ENCODE data around the gene PAK4. TPM values are rescaled to one million over a fixed set of nuclear protein-coding genes. Genes with fewer than 3 reads are reported as not detected.

The PAK4 gene
- total RNA-seq, 1 experiment from 2014 or later, result 1.7 TPM

DNA sequence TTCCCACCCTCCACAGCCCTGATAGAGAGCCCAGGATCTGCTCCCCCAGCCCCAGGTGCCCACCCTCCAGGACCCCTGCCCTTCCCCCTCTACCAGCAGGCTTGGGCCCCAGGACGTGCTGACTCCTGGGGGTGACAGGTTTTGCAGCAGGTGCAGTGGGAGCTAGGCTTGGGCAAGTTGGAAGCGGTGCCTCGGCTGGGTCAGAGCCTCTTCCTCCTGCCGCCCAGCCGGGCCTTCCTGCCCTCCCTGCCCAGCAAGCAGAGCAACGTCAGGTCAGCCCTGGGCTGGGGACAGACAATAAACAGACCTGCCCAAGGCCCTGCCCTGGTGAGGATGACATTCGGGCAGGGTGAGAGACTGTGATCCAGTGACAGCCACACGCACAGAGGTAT, 62.0 kb downstream of the PAK4 start:
- H3K9ac ChIP-seq (ENCODE audit: low read length), result no peak overlapping the region
- no peaks in the 10 kb centered on the region for H3K9me2 ChIP-seq (replicated peaks; ENCODE audit: insufficient read depth, low read length)
- no peak overlapping the region for H3K4me2 ChIP-seq (ENCODE audit: low read depth, low read length, poor library complexity, severe bottlenecking)
- H3K4me3 ChIP-seq (ENCODE audit: low read length), result no peak overlapping the region
- no peak overlapping the region for H3K27ac ChIP-seq (ENCODE audit: low read length)
- H3K79me2 ChIP-seq (ENCODE audit: low read length), result no peaks in the 10 kb centered on the region
- DNase-seq, result no peak
- H2AFZ ChIP-seq (ENCODE audit: low read length), result no peak overlapping the region
- no peaks in the 10 kb centered on the region for H3K9me3 ChIP-seq (ENCODE audit: low read length)
- H3K36me3 ChIP-seq (ENCODE audit: insufficient read depth, low read length), result no peaks in the 10 kb centered on the region
- no peaks in the 10 kb centered on the region for H4K20me1 ChIP-seq (ENCODE audit: insufficient read depth, low read depth, low read length)
- no peaks in the 10 kb centered on the region for H3K4me1 ChIP-seq (ENCODE audit: low read length)
- H3K27me3 ChIP-seq (ENCODE audit: low read length), result no peaks in the 10 kb centered on the region

DNA sequence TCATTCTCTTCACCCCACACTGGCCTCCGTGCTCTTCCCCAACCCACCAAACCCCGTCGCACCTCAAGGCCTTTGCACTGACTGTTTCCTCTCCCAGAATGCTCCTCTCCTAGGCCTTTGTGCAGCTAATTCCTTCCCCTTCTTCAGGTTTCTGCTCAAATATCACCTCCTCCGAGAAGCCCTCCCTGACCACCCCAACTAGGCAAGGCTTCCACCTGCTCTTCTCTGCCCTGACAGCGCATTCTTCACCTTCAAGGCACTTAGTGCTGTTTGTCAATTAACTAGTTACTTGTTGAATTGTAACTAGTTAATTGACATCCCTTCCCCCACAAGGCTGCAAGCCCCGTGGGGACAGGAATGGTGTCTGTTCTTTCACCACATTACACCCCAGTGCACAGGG, 63.4 kb downstream of the PAK4 start:
- no peaks in the 10 kb centered on the region for H3K79me2 ChIP-seq (ENCODE audit: low read length)
- no peak overlapping the region for H3K27ac ChIP-seq (ENCODE audit: low read length)
- no peaks in the 10 kb centered on the region for H4K20me1 ChIP-seq (ENCODE audit: insufficient read depth, low read depth, low read length)
- H3K9ac ChIP-seq (ENCODE audit: low read length), result no peak overlapping the region
- H3K9me3 ChIP-seq (ENCODE audit: low read length), result no peaks in the 10 kb centered on the region
- H3K4me1 ChIP-seq (ENCODE audit: low read length), result no peaks in the 10 kb centered on the region
- no peaks in the 10 kb centered on the region for H3K36me3 ChIP-seq (ENCODE audit: insufficient read depth, low read length)
- DNase-seq, result no peak
- H2AFZ ChIP-seq (ENCODE audit: low read length), result no peak overlapping the region
- no peak overlapping the region for H3K4me2 ChIP-seq (ENCODE audit: low read depth, low read length, poor library complexity, severe bottlenecking)
- no peaks in the 10 kb centered on the region for H3K9me2 ChIP-seq (replicated peaks; ENCODE audit: insufficient read depth, low read length)
- no peak overlapping the region for H3K4me3 ChIP-seq (ENCODE audit: low read length)
- no peaks in the 10 kb centered on the region for H3K27me3 ChIP-seq (ENCODE audit: low read length)

GRCh38 chr19:39190768-39191167, 65.2 kb downstream of the PAK4 start:
- no peaks in the 10 kb centered on the region for H4K20me1 ChIP-seq (ENCODE audit: insufficient read depth, low read depth, low read length)
- H3K9me2 ChIP-seq (replicated peaks; ENCODE audit: insufficient read depth, low read length), result no peaks in the 10 kb centered on the region
- DNase-seq, result no peak
- H3K4me3 ChIP-seq (ENCODE audit: low read length), result no peak overlapping the region
- no peak overlapping the region for H3K4me2 ChIP-seq (ENCODE audit: low read depth, low read length, poor library complexity, severe bottlenecking)
- no peaks in the 10 kb centered on the region for H3K9me3 ChIP-seq (ENCODE audit: low read length)
- H3K4me1 ChIP-seq (ENCODE audit: low read length), result no peaks in the 10 kb centered on the region
- no peaks in the 10 kb centered on the region for H3K79me2 ChIP-seq (ENCODE audit: low read length)
- H3K36me3 ChIP-seq (ENCODE audit: insufficient read depth, low read length), result no peaks in the 10 kb centered on the region
- H3K9ac ChIP-seq (ENCODE audit: low read length), result no peak overlapping the region
- no peaks in the 10 kb centered on the region for H3K27me3 ChIP-seq (ENCODE audit: low read length)
- no peak overlapping the region for H3K27ac ChIP-seq (ENCODE audit: low read length)
- H2AFZ ChIP-seq (ENCODE audit: low read length), result no peak overlapping the region

DNA sequence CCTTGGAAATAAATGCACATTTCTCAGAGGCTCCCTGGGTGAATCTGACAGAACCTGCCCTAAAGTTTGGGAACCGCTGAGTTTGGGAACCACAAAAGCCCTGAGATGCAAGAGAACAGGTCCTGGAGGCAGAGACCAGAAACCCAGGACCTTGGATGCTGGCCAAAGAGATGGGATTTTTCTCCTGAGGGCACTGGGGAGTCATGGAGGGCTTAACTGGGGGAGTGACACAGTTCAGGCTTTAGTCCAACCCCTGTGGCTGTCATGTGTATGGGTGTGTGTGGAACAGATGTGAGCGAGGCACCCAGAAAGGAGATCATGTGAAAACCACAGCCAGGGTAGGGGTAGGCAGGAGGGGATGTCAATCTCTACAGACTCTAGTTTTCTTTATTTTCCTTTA, 67.3 kb downstream of the PAK4 start:
- H4K20me1 ChIP-seq (ENCODE audit: insufficient read depth, low read depth, low read length), result no peaks in the 10 kb centered on the region
- H3K4me3 ChIP-seq (ENCODE audit: low read length), result no peak overlapping the region

GRCh38 chr19:39193803-39194202, 68.2 kb downstream of the PAK4 start:
- no peaks in the 10 kb centered on the region for H3K9me2 ChIP-seq (replicated peaks; ENCODE audit: insufficient read depth, low read length)
- H2AFZ ChIP-seq (ENCODE audit: low read length), result no peak overlapping the region
- H3K36me3 ChIP-seq (ENCODE audit: insufficient read depth, low read length), result no peaks in the 10 kb centered on the region
- H3K9ac ChIP-seq (ENCODE audit: low read length), result no peak overlapping the region
- H4K20me1 ChIP-seq (ENCODE audit: insufficient read depth, low read depth, low read length), result no peaks in the 10 kb centered on the region
- no peak overlapping the region for H3K4me2 ChIP-seq (ENCODE audit: low read depth, low read length, poor library complexity, severe bottlenecking)
- no peak for DNase-seq
- H3K79me2 ChIP-seq (ENCODE audit: low read length), result no peaks in the 10 kb centered on the region
- H3K27me3 ChIP-seq (ENCODE audit: low read length), result no peaks in the 10 kb centered on the region
- no peak overlapping the region for H3K27ac ChIP-seq (ENCODE audit: low read length)
- no peak overlapping the region for H3K4me3 ChIP-seq (ENCODE audit: low read length)
- no peaks in the 10 kb centered on the region for H3K4me1 ChIP-seq (ENCODE audit: low read length)
- no peaks in the 10 kb centered on the region for H3K9me3 ChIP-seq (ENCODE audit: low read length)

More for the DNA sequence above, 67.3 kb downstream of the PAK4 start:
- no peak for DNase-seq
- H3K9me3 ChIP-seq (ENCODE audit: low read length), result no peaks in the 10 kb centered on the region
- no peaks in the 10 kb centered on the region for H3K36me3 ChIP-seq (ENCODE audit: insufficient read depth, low read length)
- no peaks in the 10 kb centered on the region for H3K27me3 ChIP-seq (ENCODE audit: low read length)
- H3K27ac ChIP-seq (ENCODE audit: low read length), result no peak overlapping the region
- H3K9me2 ChIP-seq (replicated peaks; ENCODE audit: insufficient read depth, low read length), result no peaks in the 10 kb centered on the region
- H2AFZ ChIP-seq (ENCODE audit: low read length), result no peak overlapping the region
- H3K4me1 ChIP-seq (ENCODE audit: low read length), result no peaks in the 10 kb centered on the region
- no peak overlapping the region for H3K9ac ChIP-seq (ENCODE audit: low read length)
- H3K79me2 ChIP-seq (ENCODE audit: low read length), result no peaks in the 10 kb centered on the region
- no peak overlapping the region for H3K4me2 ChIP-seq (ENCODE audit: low read depth, low read length, poor library complexity, severe bottlenecking)

GRCh38 chr19:39194832-39195542, 69.4 kb downstream of the PAK4 start:
- Histone ChIP-seq H3K79me2 (ENCODE audit: low read length) (no peaks in the 10 kb centered on the region), H3K9me2 (replicated peaks; ENCODE audit: insufficient read depth, low read length) (no peaks in the 10 kb centered on the region), H3K4me1 (ENCODE audit: low read length) (no peaks in the 10 kb centered on the region), H3K4me3 (ENCODE audit: low read length) (no peak overlapping the region), H3K9me3 (ENCODE audit: low read length) (no peaks in the 10 kb centered on the region), H3K36me3 (ENCODE audit: insufficient read depth, low read length) (no peaks in the 10 kb centered on the region), H2AFZ (ENCODE audit: low read length) (no peak overlapping the region), H3K27ac (ENCODE audit: low read length) (no peak overlapping the region), H3K4me2 (ENCODE audit: low read depth, low read length, poor library complexity, severe bottlenecking) (no peak overlapping the region), H3K9ac (ENCODE audit: low read length) (no peak overlapping the region), H3K27me3 (ENCODE audit: low read length) (no peaks in the 10 kb centered on the region), H4K20me1 (ENCODE audit: insufficient read depth, low read depth, low read length) (no peaks in the 10 kb centered on the region)
- DNase-seq, result no peak

DNA sequence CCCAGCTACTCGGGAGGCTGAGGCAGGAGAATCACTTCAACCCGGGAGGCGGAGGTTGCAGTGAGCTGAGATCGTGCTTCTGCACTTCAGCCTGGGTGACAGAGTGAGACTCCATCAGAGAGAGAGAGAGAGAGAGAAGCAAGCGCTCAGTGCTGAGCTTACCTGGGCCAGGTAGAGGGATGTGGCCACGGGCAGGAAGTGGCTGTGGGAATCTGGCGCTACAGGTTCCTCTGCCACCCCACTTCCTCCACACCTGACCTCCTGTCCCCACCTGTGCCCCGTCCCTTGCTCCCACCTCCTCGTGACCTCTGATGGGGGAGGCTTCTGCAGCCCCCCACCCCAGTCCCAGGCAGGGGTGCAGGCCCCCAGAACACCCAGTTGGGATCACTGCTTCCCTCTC, 70.2 kb downstream of the PAK4 start:
- H3K27me3 ChIP-seq (ENCODE audit: low read length), result no peaks in the 10 kb centered on the region

DNA sequence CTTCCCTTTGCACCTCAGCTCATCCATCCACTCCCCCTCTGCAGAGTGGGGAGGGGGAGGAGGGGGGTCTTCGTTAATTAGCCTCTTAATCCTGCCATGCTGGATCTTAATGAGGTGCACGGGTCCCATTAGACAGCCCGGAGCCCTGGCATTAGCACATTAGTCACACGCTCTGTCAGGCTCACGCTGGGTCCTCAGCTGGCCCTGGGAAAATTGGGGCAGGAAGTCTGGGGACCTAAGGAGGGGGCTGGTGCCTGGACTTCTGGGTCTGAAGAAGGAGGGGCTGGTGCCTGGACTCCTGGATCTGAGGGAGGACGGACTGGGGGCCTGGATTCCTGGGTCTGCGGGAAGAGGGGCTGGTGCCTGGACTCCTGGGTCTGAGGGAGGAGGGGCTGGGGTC, 70.7 kb downstream of the PAK4 start:
- no peaks in the 10 kb centered on the region for H3K4me1 ChIP-seq (ENCODE audit: low read length)
- no peak overlapping the region for H3K27ac ChIP-seq (ENCODE audit: low read length)
- no peak overlapping the region for H3K4me3 ChIP-seq (ENCODE audit: low read length)
- no peaks in the 10 kb centered on the region for H3K36me3 ChIP-seq (ENCODE audit: insufficient read depth, low read length)
- H3K9me3 ChIP-seq (ENCODE audit: low read length), result no peaks in the 10 kb centered on the region
- no peak overlapping the region for H2AFZ ChIP-seq (ENCODE audit: low read length)
- H3K9me2 ChIP-seq (replicated peaks; ENCODE audit: insufficient read depth, low read length), result no peaks in the 10 kb centered on the region
- no peaks in the 10 kb centered on the region for H3K27me3 ChIP-seq (ENCODE audit: low read length)
- H3K79me2 ChIP-seq (ENCODE audit: low read length), result no peaks in the 10 kb centered on the region
- no peak overlapping the region for H3K4me2 ChIP-seq (ENCODE audit: low read depth, low read length, poor library complexity, severe bottlenecking)
- H4K20me1 ChIP-seq (ENCODE audit: insufficient read depth, low read depth, low read length), result no peaks in the 10 kb centered on the region
- no peak for DNase-seq
- no peak overlapping the region for H3K9ac ChIP-seq (ENCODE audit: low read length)

More for the DNA sequence above, 70.2 kb downstream of the PAK4 start:
- DNase-seq, result no peak
- no peaks in the 10 kb centered on the region for H3K79me2 ChIP-seq (ENCODE audit: low read length)
- H3K9me2 ChIP-seq (replicated peaks; ENCODE audit: insufficient read depth, low read length), result no peaks in the 10 kb centered on the region
- H4K20me1 ChIP-seq (ENCODE audit: insufficient read depth, low read depth, low read length), result no peaks in the 10 kb centered on the region
- H3K9ac ChIP-seq (ENCODE audit: low read length), result no peak overlapping the region
- H3K4me3 ChIP-seq (ENCODE audit: low read length), result no peak overlapping the region
- H3K9me3 ChIP-seq (ENCODE audit: low read length), result no peaks in the 10 kb centered on the region
- H2AFZ ChIP-seq (ENCODE audit: low read length), result no peak overlapping the region
- no peaks in the 10 kb centered on the region for H3K36me3 ChIP-seq (ENCODE audit: insufficient read depth, low read length)
- H3K4me1 ChIP-seq (ENCODE audit: low read length), result no peaks in the 10 kb centered on the region
- no peak overlapping the region for H3K27ac ChIP-seq (ENCODE audit: low read length)
- H3K4me2 ChIP-seq (ENCODE audit: low read depth, low read length, poor library complexity, severe bottlenecking), result no peak overlapping the region
